Type B pancreatic cell (in vitro differentiated cells): ENCODE measurements around the gene ACADVL. TPM values are rescaled to one million over a fixed set of nuclear protein-coding genes. Genes with fewer than 3 reads are reported as not detected.

Experiments used
- DNase-seq: peaks from one replicate; pipeline ENCODE4 v3.0.0; 2021; ENCODE audit warnings: mixed read lengths; ENCODE audit not compliant: unreplicated experiment; ENCODE audit errors: extremely low spot score
- H3K27ac Mint-ChIP-seq: 2 replicates; pipeline ENCODE4 v1.8.0; 2021; ENCODE audit warnings: mild to moderate bottlenecking, mixed read lengths
- H3K27me3 Mint-ChIP-seq: 2 replicates; pipeline ENCODE4 v1.8.0; 2021; ENCODE audit warnings: mixed read lengths
- H3K36me3 Mint-ChIP-seq: 2 replicates; pipeline ENCODE4 v1.8.0; 2021; ENCODE audit warnings: mixed read lengths
- H3K4me1 Mint-ChIP-seq: one replicate; pipeline ENCODE4 v1.8.0; 2021; ENCODE audit warnings: mixed read lengths; ENCODE audit not compliant: unreplicated experiment
- H3K4me3 Mint-ChIP-seq: 2 replicates; pipeline ENCODE4 v1.8.0; 2021; ENCODE audit warnings: mild to moderate bottlenecking, mixed read lengths
- H3K9me3 Mint-ChIP-seq: 2 replicates; pipeline ENCODE4 v1.8.0; 2021; ENCODE audit warnings: mixed read lengths
- CTCF ChIP-seq: fragments of 200-600 bp; sonication (generic); conservative IDR thresholded peaks from 2 replicates; pipeline ENCODE4 v1.5.0; 2021; ENCODE audit warnings: antibody characterized with exemption, mild to moderate bottlenecking
- total RNA-seq: library from RNA; stranded (reverse); gene quantifications from 2 replicates; pipeline ENCODE4 v1.2.1, GENCODE V29; 2021; ENCODE audit warnings: low replicate concordance

The ACADVL gene
- total RNA-seq, 1 donor from 2014 or later, result 617 TPM

DNA sequence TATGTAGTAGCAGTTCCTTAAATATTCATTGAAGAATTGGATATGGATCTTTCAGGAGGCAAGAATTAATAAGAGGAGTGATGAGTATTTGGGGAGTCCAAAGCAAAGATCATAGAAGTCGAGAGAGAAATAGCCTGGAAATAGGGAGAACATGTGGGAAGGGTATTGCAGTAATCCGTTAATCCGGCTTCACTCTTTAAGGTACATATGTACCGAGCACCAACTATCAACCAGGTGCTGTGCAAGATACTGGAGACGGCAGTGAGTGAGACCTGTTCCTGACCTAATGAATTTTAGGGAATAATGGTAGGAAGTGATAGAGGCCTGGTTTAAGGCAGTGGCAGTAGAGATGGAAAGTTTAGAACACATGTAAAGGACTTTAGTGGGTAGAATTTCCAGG, 33.3 kb downstream of the ACADVL start:
- Mint-ChIP-seq H3K27me3 (no peaks in the 10 kb centered on the region), H3K4me1 (peaks cover 30% of the 10 kb centered on the region), H3K4me3 (peak overlapping the region; percentile 94), H3K27ac (peak overlapping the region; percentile 100), H3K9me3 (no peaks in the 10 kb centered on the region), H3K36me3 (peaks cover 21% of the 10 kb centered on the region)
- DNase-seq, result no peak
- no peak for TF ChIP-seq CTCF

GRCh38 chr17:7254511-7254910, 34.8 kb downstream of the ACADVL start:
- H3K27ac Mint-ChIP-seq, result peak overlapping the region; percentile 52
- H3K4me3 Mint-ChIP-seq, result peak overlapping the region; percentile 71
- TF ChIP-seq CTCF, result no peak
- H3K27me3 Mint-ChIP-seq, result peaks cover 5% of the 10 kb centered on the region
- H3K9me3 Mint-ChIP-seq, result no peaks in the 10 kb centered on the region
- peaks cover 26% of the 10 kb centered on the region for H3K36me3 Mint-ChIP-seq
- no peak for DNase-seq
- peaks cover 25% of the 10 kb centered on the region for H3K4me1 Mint-ChIP-seq

DNA sequence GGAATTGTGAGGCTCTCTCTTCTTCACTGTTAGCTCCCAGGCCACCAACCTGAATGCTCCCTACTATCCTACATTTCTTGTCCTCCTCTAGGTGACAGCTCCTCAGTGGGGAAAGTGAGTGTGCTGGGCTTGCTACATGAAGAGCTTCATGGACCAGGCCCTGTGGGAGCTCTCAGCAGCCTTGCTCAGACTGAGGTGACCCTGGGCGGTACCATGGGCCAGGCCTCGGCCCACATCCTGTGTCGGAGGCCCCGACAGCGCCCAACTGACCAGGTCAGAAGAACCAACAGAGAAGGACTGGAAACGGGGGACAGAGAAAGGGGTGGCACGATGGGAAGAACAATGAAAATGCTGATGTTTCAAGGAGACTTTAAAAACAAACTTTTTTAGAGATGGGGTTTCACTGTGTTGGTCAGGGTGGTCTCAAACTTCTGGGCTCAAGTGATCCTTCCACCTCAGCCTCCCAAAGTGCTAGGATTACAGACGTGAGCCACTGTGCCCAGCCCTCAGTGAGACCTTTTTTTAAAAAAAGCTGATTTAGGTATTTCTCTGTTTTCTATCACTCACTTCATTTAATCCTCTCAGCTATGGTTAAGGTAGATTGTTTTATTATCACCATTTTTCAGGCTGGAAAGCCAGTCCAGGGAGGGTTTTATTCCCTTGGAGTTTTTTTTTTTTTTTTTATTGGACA, 37.2 kb downstream of the ACADVL start:
- no peak for DNase-seq
- Mint-ChIP-seq H3K36me3 (peaks cover 26% of the 10 kb centered on the region), H3K9me3 (no peaks in the 10 kb centered on the region), H3K4me3 (no peak overlapping the region), H3K27ac (peak overlapping the region; percentile 82), H3K4me1 (peaks cover 13% of the 10 kb centered on the region), H3K27me3 (peaks cover 19% of the 10 kb centered on the region)
- TF ChIP-seq CTCF, result no peak

DNA sequence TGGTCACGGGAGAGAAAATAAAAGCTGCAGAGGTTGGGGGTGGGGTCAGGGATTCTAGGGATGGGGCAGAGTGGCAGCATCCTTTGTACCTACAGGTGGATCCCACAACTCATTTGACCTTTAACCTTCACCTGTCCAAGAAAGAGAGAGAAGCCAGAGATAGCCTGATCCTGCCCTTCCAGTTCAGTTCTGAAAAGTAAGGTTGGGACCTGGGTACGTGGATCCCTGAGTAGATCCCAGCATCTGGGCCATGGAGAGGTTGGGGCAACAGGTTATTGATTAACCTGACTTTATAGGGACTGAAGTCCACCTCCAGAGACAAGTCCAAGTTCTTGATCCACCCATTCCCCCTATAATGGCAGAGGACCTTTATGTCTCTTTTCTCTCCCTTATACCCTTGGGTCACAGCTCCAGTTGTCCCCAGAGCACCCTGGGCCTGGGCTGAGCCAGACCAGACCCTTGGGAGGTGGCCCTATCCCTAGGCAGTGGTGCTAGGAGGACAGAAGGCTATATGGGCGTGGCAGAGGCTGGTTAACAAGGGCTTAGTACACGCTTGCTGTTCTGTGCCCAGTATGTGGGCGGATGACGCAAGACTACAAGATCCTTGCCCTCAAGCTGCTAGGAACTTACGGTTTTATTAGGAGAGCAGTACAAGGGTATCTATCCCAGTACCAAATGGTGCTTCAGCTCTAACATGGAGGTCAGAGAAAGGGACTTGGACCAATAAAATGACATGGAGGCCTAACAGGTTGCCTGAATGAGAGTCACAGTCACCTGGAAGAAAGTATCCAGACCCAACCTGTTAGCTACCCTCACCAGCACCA, 39.2 kb downstream of the ACADVL start:
- Mint-ChIP-seq H3K36me3 (peaks cover 17% of the 10 kb centered on the region), H3K27me3 (peaks cover 37% of the 10 kb centered on the region), H3K4me3 (peak overlapping the region; percentile 83), H3K9me3 (no peaks in the 10 kb centered on the region), H3K27ac (peak overlapping the region; percentile 87), H3K4me1 (peaks cover 6% of the 10 kb centered on the region)
- TF ChIP-seq CTCF, result no peak
- no peak for DNase-seq

GRCh38 chr17:7259555-7259889, 39.8 kb downstream of the ACADVL start:
- peaks cover 6% of the 10 kb centered on the region for H3K4me1 Mint-ChIP-seq
- no peak for TF ChIP-seq CTCF
- no peaks in the 10 kb centered on the region for H3K9me3 Mint-ChIP-seq
- peak overlapping the region; percentile 87 for H3K27ac Mint-ChIP-seq
- H3K4me3 Mint-ChIP-seq, result peak overlapping the region; percentile 83
- no peak for DNase-seq
- H3K36me3 Mint-ChIP-seq, result peaks cover 16% of the 10 kb centered on the region
- H3K27me3 Mint-ChIP-seq, result peaks cover 43% of the 10 kb centered on the region
